Spinal cord (tissue), 10 donors: ENCODE results near the gene PRSS50. TPM values are rescaled to one million over a fixed set of nuclear protein-coding genes. Genes with fewer than 3 reads are reported as not detected.

ENCODE experiments used
- DNase-seq, 6 donors: peaks; one replicate each; pipeline versions ENCODE4 v3.0.0 to v3.0.0-alpha.2; 2013 to 2015; ENCODE audit warnings: low spot score in 6 of 6, low read depth in 4 of 6
- H3K27ac ChIP-seq: one replicate; pipeline ENCODE4 v1.5.1; 2013; ENCODE audit warnings: low read depth, low read length, control low read depth
- H3K27me3 ChIP-seq: one replicate; pipeline ENCODE4 v1.6.1; 2013; ENCODE audit warnings: low read length; ENCODE audit not compliant: control insufficient read depth, insufficient read depth
- H3K36me3 ChIP-seq: one replicate; pipeline ENCODE4 v1.6.1; 2013; ENCODE audit warnings: low read length; ENCODE audit not compliant: control insufficient read depth, insufficient read depth
- H3K4me1 ChIP-seq: one replicate; pipeline ENCODE4 v1.6.1; 2013; ENCODE audit warnings: low read length; ENCODE audit not compliant: control insufficient read depth, insufficient read depth
- H3K4me3 ChIP-seq: one replicate; pipeline ENCODE4 v1.5.1; 2013; ENCODE audit warnings: low read depth, low read length, control low read depth
- H3K9me3 ChIP-seq: one replicate; pipeline ENCODE4 v1.6.1; 2013; ENCODE audit warnings: low read length; ENCODE audit not compliant: control insufficient read depth, insufficient read depth
- WGBS: methylation state at CpG from one replicate; pipeline ENCODE4 v1.1.5; 2013; ENCODE audit warnings: missing lambda C conversion rate; ENCODE audit not compliant: insufficient coverage; 5-methylcytosine and 5-hydroxymethylcytosine counted together
- polyA plus RNA-seq, 2 donors: library from polyadenylated mRNA; unstranded; fragments of 120-200 nt; gene quantifications; one replicate each; pipeline ENCODE4 v1.2.1, GENCODE V29; 2013; ENCODE audit not compliant: insufficient read length in 2 of 2
- small RNA-seq: library from RNA; depleted of rRNA; stranded (forward); fragments of <200 nt; gene quantifications from one replicate; pipeline ENCODE3, GENCODE V24; 2014; ENCODE audit warnings: low replicate concordance
- total RNA-seq, 2 donors: library from RNA; depleted of rRNA in 1 of 2; stranded (reverse); fragments of 120-200 nt in 1 of 2; fragments of >200 nt in 1 of 2; gene quantifications; one replicate each; pipeline versions ENCODE4 v1.2.3 to v1.2.4, GENCODE V29; 2013 to 2014
- donor health status: healthy.

PRSS50 gene
- total and polyA plus RNA-seq, 4 donors: 0.33 to 0.59 (median 0.50) TPM; not detected in 1

GRCh38 chr3:46666453-46666845, 51.2 kb downstream of the PRSS50 start:
- 56% methylated on average over 7 of the region's 7 CpGs for WGBS
- Histone ChIP-seq H3K9me3 (no peaks in the 10 kb centered on the region), H3K27me3 (no peaks in the 10 kb centered on the region), H3K27ac (no peak overlapping the region), H3K36me3 (no peaks in the 10 kb centered on the region), H3K4me3 (no peak overlapping the region), H3K4me1 (peaks cover 39% of the 10 kb centered on the region)
- DNase-seq: no peak

- Histone ChIP-seq H3K27ac (no peak overlapping the region), H3K4me1 (peaks cover 42% of the 10 kb centered on the region)
- 68% methylated on average over 9 of the region's 9 CpGs for WGBS
Observed at GRCh38 chr3:46665763-46666452, 51.8 kb downstream of the PRSS50 start.

GRCh38 chr3:46664971-46665762, 52.5 kb downstream of the PRSS50 start:
- H3K27ac ChIP-seq: no peak overlapping the region
- H3K27me3 ChIP-seq: no peaks in the 10 kb centered on the region
- no peaks in the 10 kb centered on the region for H3K9me3 ChIP-seq
- H3K4me3 ChIP-seq: no peak overlapping the region
- no peaks in the 10 kb centered on the region for H3K36me3 ChIP-seq
- DNase-seq: peak in 1 of 6 donors; percentile 36
- WGBS: 78% methylated on average over 18 of the region's 23 CpGs
- peaks cover 49% of the 10 kb centered on the region for H3K4me1 ChIP-seq

More at GRCh38 chr3:46665763-46666452, 51.8 kb downstream of the PRSS50 start:
- no peaks in the 10 kb centered on the region for H3K36me3 ChIP-seq
- H3K9me3 ChIP-seq: no peaks in the 10 kb centered on the region
- DNase-seq: peak in 1 of 6 donors; percentile 14
- H3K27me3 ChIP-seq: no peaks in the 10 kb centered on the region
- H3K4me3 ChIP-seq: no peak overlapping the region

GRCh38 chr3:46664188-46664970, 53.3 kb downstream of the PRSS50 start:
- Histone ChIP-seq H3K27me3 (no peaks in the 10 kb centered on the region), H3K36me3 (no peaks in the 10 kb centered on the region)

GRCh38 chr3:46663591-46664135, 54.0 kb downstream of the PRSS50 start:
- WGBS: 37% methylated on average over 8 of the region's 8 CpGs
- H3K27me3 ChIP-seq: no peaks in the 10 kb centered on the region
- H3K27ac ChIP-seq: no peak overlapping the region
- no peaks in the 10 kb centered on the region for H3K36me3 ChIP-seq
- DNase-seq: peak in 1 of 6 donors; percentile 68
- H3K4me1 ChIP-seq: peaks cover 58% of the 10 kb centered on the region
- H3K4me3 ChIP-seq: no peak overlapping the region
- H3K9me3 ChIP-seq: no peaks in the 10 kb centered on the region

More at GRCh38 chr3:46664188-46664970, 53.3 kb downstream of the PRSS50 start:
- DNase-seq: no peak
- Histone ChIP-seq H3K4me3 (no peak overlapping the region), H3K9me3 (no peaks in the 10 kb centered on the region), H3K27ac (no peak overlapping the region), H3K4me1 (peaks cover 55% of the 10 kb centered on the region)
- 93% methylated on average over 6 of the region's 6 CpGs for WGBS

GRCh38 chr3:46662771-46663551, 54.7 kb downstream of the PRSS50 start:
- no peak overlapping the region for H3K4me3 ChIP-seq
- H3K27me3 ChIP-seq: no peaks in the 10 kb centered on the region
- peak; percentile 36 to 92 (median 52) for DNase-seq
- H3K36me3 ChIP-seq: no peaks in the 10 kb centered on the region
- H3K4me1 ChIP-seq: peaks cover 58% of the 10 kb centered on the region
- H3K27ac ChIP-seq: no peak overlapping the region
- H3K9me3 ChIP-seq: no peaks in the 10 kb centered on the region
- 19% methylated on average over 16 of the region's 17 CpGs for WGBS

Small RNA genes lying within 50 kb of the gene (small RNA-seq; reads per million reads assigned to genes)
- not detected for gene PRSS45

Other genes starting within 250 kb of the PRSS50 start
- gene RTP3, start 219.9 kb downstream of the PRSS50 start, total RNA-seq: not detected
- gene RTP3, start 219.9 kb downstream of the PRSS50 start, polyA plus RNA-seq: not detected
- gene LRRC2, start 151.6 kb downstream of the PRSS50 start, total RNA-seq: 1 to 10 TPM; 1.4 to 4.6 TPM
- 1 to 10 TPM; 2.5 to 3.3 TPM for gene LRRC2, start 151.6 kb downstream of the PRSS50 start, polyA plus RNA-seq
- not detected for gene FAM240A, start 105.3 kb downstream of the PRSS50 start, total RNA-seq
- gene FAM240A, start 105.3 kb downstream of the PRSS50 start, polyA plus RNA-seq: not detected
- 1 to 10 TPM; 5.3 to 5.9 TPM for gene ALS2CL, start 24.2 kb downstream of the PRSS50 start, total RNA-seq
- 1 to 10 TPM; 5.8 to 8.3 TPM for gene ALS2CL, start 24.2 kb downstream of the PRSS50 start, polyA plus RNA-seq
- gene TMIE, start 16.5 kb downstream of the PRSS50 start, total RNA-seq: 1 to 10 TPM; 1.5 to 1.8 TPM
- gene TMIE, start 16.5 kb downstream of the PRSS50 start, polyA plus RNA-seq: 1 to 10 TPM; 6.2 to 6.8 TPM
- gene MYL3, start 145.6 kb upstream of the PRSS50 start, total RNA-seq: 1 to 10 TPM; 2.2 to 5.8 TPM
- gene MYL3, start 145.6 kb upstream of the PRSS50 start, polyA plus RNA-seq: 1 to 10 TPM; 2.2 to 2.5 TPM
- gene PTH1R, start 159.9 kb upstream of the PRSS50 start, total RNA-seq: 10 to 100 TPM in 1 of 2 donors, 1 to 10 TPM in 1; 7.8 to 25.0 TPM
- 10 to 100 TPM; 12.0 to 14.0 TPM for gene PTH1R, start 159.9 kb upstream of the PRSS50 start, polyA plus RNA-seq